Stimulated activated CD4-positive, alpha-beta T cell treated with anti-CD3 and anti-CD28 coated beads, Interleukin-1b, Interleukin-23, amount 100 ng/mL, for 24 hours (primary cell): ENCODE data around the gene CLIC3.

ENCODE experiments used
- DNase-seq, 4 experiments: peaks; one replicate each; pipeline ENCODE4 v3.0.0-alpha.2; 2020; ENCODE audit warnings: low read depth in 4 of 4, low spot score in 1 of 4

The CLIC3 gene

GRCh38 chr9:136965771-136966484, 30.4 kb downstream of the CLIC3 start:
- no peak for DNase-seq

- no peak for DNase-seq
These were observed 31.4 kb downstream of the CLIC3 start for GRCh38 chr9:136964833-136965422.

GRCh38 chr9:136964171-136964689, 32.1 kb downstream of the CLIC3 start:
- DNase-seq, result no peak

- DNase-seq, result no peak
These were observed 32.6 kb downstream of the CLIC3 start for GRCh38 chr9:136963751-136964150.

- DNase-seq, result no peak
These were observed 33.0 kb downstream of the CLIC3 start for GRCh38 chr9:136963341-136963740.

- DNase-seq, result no peak
These were observed 33.6 kb downstream of the CLIC3 start for GRCh38 chr9:136962701-136963248.

GRCh38 chr9:136962163-136962562, 34.2 kb downstream of the CLIC3 start:
- DNase-seq, result no peak

- no peak for DNase-seq
These were observed 34.9 kb downstream of the CLIC3 start for GRCh38 chr9:136961279-136962065.

GRCh38 chr9:136960938-136961275, 35.5 kb downstream of the CLIC3 start:
- no peak for DNase-seq

- DNase-seq, result no peak
These were observed 36.0 kb downstream of the CLIC3 start for GRCh38 chr9:136960212-136960937.

- no peak for DNase-seq
These were observed 37.2 kb downstream of the CLIC3 start for GRCh38 chr9:136958898-136959850.

GRCh38 chr9:136958473-136958872, 37.9 kb downstream of the CLIC3 start:
- no peak for DNase-seq

GRCh38 chr9:136957901-136958300, 38.5 kb downstream of the CLIC3 start:
- DNase-seq, result no peak

GRCh38 chr9:136957461-136957860, 38.9 kb downstream of the CLIC3 start:
- DNase-seq, result no peak

GRCh38 chr9:136956604-136957003, 39.8 kb downstream of the CLIC3 start:
- DNase-seq, result no peak

GRCh38 chr9:136955943-136956335, 40.4 kb downstream of the CLIC3 start:
- DNase-seq, result no peak

GRCh38 chr9:136955202-136955942, 41.0 kb downstream of the CLIC3 start:
- DNase-seq, result no peak

- no peak for DNase-seq
These were observed 41.9 kb downstream of the CLIC3 start for GRCh38 chr9:136954270-136955083.
